HG03520 (cell line): Measurements from ENCODE around the gene UBL5.
A peak's percentile ranks its signal among the peaks of the same experiment; 100 is the strongest.
"Not testable (repeated sequence)": the region's sequence is repeated elsewhere in the genome, so short reads cannot be mapped to it uniquely, and the experiment has no call there.

Experiments used
- ATAC-seq: cut with Tn5 transposase; IDR thresholded peaks from one replicate; pipeline ENCODE4 v1.9.1; 2021; ENCODE audit warnings: mild to moderate bottlenecking, moderate library complexity; ENCODE audit not compliant: unreplicated experiment

The UBL5 gene

GRCh38 chr19:9808855-9809824 lies 18.6 kb upstream of the UBL5 start:
- no peak for ATAC-seq

- ATAC-seq: no peak
Measured at GRCh38 chr19:9811139-9811538, 16.6 kb upstream of the UBL5 start.

GRCh38 chr19:9818175-9818733 lies 9.5 kb upstream of the UBL5 start:
- ATAC-seq: no peak

GRCh38 chr19:9818734-9819595 lies 8.8 kb upstream of the UBL5 start, which contains the start of gene FBXL12:
Gene FBXL12 (minus strand): TSS chr19:9819079. CDS start chr19:9818813, 266 bp downstream.
- ATAC-seq: peak; percentile 80

- no peak for ATAC-seq
Measured at GRCh38 chr19:9819596-9819909, 8.2 kb upstream of the UBL5 start.

- not testable (repeated sequence) for ATAC-seq
Measured at GRCh38 chr19:9820034-9820433, 7.7 kb upstream of the UBL5 start.

GRCh38 chr19:9823816-9824215 lies 3.9 kb upstream of the UBL5 start:
- no peak for ATAC-seq

- no peak for ATAC-seq
Measured at GRCh38 chr19:9828551-9829063, 889 bp downstream of the UBL5 start.

GRCh38 chr19:9834307-9834725 lies 6.6 kb downstream of the UBL5 start:
- ATAC-seq: no peak

- ATAC-seq: peak; percentile 94
Measured at GRCh38 chr19:9834726-9835506, 7.2 kb downstream of the UBL5 start, which contains the start of gene PIN1. Gene PIN1 (plus strand): TSS chr19:9835318. CDS start chr19:9835345, 27 bp downstream.

- peak; percentile 2 for ATAC-seq
Measured at GRCh38 chr19:9835507-9835949, 7.8 kb downstream of the UBL5 start.

- ATAC-seq: no peak
Measured at GRCh38 chr19:9836021-9836420, 8.3 kb downstream of the UBL5 start.

- ATAC-seq: no peak
Measured at GRCh38 chr19:9838324-9838723, 10.6 kb downstream of the UBL5 start.

GRCh38 chr19:9839415-9839814 lies 11.7 kb downstream of the UBL5 start:
- ATAC-seq: no peak

GRCh38 chr19:9842834-9843625 lies 15.3 kb downstream of the UBL5 start:
- ATAC-seq: no peak

- not testable (repeated sequence) for ATAC-seq
Measured at GRCh38 chr19:9843626-9844273, 16.0 kb downstream of the UBL5 start.

GRCh38 chr19:9847087-9847671 lies 19.5 kb downstream of the UBL5 start:
- no peak for ATAC-seq

- ATAC-seq: no peak
Measured at GRCh38 chr19:9848060-9848459, 20.3 kb downstream of the UBL5 start.
